Measurements from ENCODE around the gene STAC.
"Not testable (repeated sequence)": the region's sequence is repeated elsewhere in the genome, so short reads cannot be mapped to it uniquely, and the experiment has no call there.

STAC gene

GRCh38 chr3:36525115-36525801 is 145.0 kb downstream of the STAC start:
- no peak for FAIRE-seq

- FAIRE-seq, result no peak
Observed at GRCh38 chr3:36538136-36538749, 157.9 kb downstream of the STAC start.

DNA sequence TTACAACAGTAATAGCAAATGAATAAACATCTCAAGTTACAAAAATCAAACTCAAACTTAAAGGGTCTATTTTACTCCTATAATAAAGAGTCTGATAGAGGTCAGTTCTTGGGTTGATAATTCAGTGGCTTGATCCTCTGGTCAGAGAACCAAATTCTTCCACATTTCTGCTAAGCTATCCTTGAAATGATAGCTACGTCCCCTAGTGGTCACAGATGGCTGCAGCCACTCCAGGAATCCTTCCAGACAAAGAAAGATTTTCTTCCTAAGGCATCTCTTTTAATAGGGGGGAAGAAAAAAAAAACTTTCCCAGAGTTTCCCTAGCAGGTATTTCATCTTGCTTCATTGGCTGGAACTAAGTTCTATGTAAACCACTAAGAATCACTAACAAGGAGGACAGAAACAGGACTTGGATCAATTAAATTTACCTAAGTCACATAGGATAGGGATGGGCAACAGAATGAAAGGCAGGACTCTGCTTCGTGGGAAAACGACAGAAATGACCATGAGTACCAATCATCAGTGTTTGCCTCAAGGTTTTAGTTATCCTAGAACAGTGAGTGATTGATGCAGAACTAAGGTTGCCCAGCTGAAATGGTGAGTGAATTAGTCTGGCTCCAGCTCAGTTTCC is 160.7 kb downstream of the STAC start:
- FAIRE-seq, result peak; percentile 69

DNA sequence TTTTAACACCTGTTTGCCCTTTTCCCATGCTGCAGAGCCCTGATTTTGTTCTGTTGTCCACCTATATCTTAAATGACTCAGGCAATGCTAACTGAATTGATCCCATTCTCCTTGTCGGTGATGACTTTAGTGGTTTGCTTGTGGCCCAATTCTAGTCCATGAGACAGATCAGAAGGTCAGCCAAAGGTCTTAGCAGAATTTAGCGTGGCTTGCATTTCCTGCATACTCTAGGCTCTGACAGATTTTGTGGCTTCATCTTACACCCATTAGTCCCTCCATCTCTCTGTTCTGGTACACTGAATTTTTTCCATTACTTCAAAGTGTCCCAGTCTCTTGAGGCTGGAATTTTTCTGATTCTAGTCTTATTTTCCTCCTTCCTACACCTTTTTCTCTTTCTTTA is 161.9 kb downstream of the STAC start:
- no peak for FAIRE-seq

DNA sequence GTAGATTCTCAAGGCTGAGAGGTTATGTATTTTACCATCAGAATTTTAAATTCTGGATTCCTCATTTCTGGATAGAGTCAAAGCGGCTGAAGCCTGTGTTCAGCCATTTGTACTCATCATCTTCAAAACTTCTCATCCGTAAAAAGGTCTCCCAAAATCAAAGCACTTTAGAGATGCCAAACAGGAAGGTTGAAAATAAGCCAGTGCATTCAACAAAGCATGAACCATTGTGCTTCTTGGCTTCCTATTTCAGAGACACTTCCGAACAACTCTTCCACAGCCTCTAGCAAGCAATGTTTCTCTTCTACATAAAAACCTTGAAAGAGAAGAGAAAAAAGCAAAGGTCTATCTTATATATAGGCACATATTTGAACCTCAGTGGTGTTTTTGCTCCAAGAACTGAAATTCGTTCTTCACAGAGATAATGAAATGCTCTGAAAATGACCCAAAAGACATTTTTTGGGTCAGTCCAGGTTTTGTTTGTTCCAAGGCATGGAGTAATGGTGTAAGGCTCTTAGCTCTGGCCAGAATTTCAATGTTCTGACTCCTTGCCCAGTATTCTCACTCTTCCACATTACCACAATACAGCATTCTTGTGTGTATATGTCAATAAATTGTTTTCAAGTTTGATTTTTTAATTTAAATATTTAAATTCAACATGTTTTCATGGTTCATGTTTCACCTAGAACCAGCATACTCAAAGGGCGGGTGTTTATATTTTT is 163.1 kb downstream of the STAC start:
- no peak for FAIRE-seq

DNA sequence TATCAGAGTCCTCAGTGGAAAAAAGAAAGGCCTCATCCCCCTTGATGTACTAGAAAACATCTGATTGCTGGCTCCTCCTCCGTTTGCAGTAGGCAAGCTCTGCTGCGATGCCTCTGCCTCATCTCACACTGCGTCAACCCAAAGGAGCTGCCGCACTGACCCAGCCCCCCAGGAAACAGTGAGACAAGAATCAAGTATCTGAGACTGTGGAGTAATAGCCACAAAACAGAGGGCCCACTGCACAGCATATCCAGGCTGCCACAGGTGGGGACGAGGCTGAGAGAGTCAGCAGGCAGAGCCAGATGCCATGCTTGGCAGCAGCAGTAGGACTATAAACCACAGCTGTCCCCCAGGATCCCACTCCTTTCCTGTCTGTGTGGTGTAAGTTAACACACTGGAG is 165.9 kb downstream of the STAC start:
- FAIRE-seq, result no peak

DNA sequence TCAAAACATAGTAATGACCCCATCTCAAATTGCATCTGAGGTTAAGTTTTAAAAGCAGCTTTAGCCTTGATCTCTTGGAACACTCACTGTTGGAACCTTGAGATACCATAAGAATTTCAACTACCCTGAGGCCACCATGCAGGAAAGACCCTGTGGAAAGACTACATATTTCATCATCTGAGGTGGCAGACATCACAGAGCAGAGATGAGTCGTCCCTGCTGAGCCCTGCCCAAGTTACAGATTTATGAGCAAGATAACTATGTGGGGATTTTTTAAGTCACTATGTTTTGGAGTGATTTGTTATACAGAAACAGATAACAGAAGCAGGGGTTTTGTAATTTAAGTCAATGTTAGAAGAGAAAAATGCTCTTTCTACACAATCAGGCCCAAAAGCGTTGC is 168.4 kb downstream of the STAC start:
- FAIRE-seq, result no peak

DNA sequence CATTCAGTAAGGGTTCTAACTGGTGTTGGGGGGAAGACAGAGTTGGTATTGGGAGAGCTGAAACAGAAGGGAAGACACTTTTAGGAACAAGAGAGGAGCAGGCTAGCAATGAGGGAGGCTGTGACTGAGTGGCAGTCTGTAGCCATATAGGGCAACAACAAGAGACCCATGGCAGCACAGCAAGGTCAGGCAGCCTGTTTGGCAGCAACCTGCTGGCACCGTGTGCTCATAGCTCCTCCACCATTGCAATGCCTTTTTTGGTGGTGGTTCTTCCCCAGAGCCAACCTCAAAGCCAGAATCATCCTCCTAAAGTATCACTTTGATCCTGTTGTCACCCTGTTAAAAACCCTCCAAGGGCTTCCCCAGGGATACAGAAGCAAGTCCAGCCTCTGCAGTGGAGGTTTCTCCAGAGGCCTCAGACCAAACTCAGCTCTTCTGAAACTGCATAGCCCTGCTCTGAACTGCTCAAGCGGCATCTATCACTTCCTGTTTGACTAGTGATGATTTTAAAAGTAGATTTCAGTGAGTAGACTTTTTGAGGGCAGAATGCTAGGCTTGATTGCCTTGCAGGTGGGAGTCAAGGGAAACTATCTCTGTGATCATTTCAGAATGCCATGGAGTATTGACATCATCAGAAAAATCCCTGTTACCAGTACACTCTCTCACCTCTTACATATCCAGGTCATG is 176.9 kb downstream of the STAC start:
- FAIRE-seq, result no peak

DNA sequence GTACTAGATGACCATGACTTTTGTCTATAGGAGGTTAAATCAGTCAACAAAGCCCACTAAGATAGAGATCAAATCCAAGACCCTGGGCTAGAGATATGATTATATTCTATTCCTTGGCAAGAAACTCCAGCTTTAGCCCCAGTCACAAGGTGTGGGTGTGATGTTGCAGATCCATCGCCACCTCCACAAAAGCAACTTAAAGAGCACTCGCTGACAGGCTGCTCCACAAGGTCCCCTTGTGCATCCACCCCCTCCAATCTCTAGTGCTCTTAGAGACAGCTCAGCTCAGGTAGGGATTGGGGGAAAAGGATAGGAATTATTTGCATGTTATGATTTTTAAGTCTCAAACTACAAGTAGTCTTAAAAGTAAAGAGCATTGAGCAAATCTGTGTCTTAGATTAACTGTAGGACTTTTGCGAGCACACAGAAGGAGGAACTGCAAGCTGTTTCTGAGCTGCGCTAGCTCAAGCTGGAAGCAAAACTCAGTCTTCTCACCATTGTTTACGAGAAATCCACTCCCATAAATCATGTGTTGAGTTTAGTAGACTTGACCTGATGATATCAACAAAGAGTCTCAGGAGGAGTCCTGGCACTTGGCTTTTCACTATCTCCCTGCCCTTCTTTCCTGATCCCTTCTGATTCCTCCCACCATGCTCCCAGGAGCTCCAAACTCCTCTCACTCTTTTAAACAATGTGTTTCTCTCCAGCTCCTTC is 177.6 kb downstream of the STAC start:
- no peak for FAIRE-seq

DNA sequence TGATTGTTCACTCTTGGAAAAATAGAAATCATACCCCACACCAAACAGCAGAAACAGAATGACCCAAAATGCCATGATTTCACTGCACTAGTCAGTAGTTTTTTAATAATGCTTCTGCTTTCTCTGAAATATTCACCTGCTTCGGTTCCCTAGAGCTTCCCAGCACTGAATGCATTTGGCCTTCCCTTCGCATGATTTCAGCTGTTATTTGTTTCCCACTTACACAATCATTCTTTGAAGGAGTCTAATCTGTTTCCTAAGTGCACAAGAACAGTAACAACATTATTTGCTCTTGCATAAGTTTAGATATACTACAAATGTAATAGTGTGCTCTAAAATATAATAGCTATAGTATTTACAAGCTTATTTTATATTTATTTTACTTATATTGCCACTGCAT is 178.7 kb downstream of the STAC start:
- no peak for FAIRE-seq

GRCh38 chr3:36560685-36561084 is 180.4 kb downstream of the STAC start:
- no peak for FAIRE-seq

DNA sequence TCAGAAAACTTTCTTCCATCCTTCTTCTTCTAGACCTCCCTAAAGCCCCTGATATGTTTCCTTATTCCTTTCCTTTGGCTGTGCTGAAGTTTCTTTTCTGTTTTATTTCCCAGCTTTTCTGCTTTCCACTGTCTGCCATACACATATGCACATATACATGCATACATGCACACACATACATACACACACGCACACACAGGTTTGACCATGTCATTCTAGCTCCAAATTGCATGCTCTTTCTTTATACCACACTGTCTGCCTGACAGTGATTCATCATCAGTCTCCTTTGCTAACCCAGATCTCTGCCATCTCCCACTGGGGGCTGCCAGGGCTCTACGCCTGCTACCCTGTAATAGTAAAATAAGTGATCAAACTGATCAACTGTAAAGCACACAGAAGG is 181.3 kb downstream of the STAC start:
- no peak for FAIRE-seq

- no peak for FAIRE-seq
Observed at GRCh38 chr3:36562945-36563344, 182.6 kb downstream of the STAC start.

DNA sequence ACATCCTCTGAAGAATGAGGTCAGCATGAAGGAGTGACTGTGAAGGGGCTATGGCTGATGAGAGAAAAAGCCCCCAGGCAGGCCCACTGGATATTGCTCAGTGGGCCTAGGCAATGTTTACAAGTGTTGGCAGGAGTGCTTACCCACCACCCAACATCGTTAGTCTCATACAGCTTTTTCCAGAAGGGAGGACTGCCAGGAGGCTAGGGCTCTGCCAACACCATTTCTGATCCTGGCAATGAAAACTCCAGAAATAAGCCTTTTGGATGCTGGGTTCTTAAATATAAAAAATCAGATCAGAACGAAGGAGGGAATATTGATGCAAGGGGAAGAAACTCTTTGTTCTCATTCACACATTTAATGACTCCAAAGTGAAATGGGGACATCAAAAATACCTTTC is 194.9 kb downstream of the STAC start:
- FAIRE-seq, result no peak

- FAIRE-seq, result not testable (repeated sequence)
Observed at GRCh38 chr3:36578418-36578817, 198.1 kb downstream of the STAC start.

DNA sequence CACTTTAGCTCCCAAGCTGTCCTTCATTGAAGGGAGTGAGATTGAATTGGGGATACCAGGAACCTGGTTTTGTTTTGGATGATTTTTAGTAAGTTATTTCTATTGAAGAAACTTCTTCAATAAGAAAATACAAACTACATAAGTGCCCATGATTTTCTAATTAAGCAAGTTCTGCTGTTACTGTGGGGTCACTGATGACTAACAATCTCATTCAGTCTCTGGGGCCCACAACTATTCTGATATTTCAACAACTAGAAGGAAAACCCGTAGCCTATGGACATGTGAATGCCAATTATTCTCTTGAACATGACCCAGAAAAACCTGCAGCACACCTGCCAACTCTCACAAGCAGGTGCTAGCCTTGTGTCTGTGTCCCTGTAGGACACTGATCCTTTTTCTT is 199.4 kb downstream of the STAC start:
- no peak for FAIRE-seq

- FAIRE-seq, result no peak
Observed at GRCh38 chr3:36580716-36581115, 200.4 kb downstream of the STAC start.

DNA sequence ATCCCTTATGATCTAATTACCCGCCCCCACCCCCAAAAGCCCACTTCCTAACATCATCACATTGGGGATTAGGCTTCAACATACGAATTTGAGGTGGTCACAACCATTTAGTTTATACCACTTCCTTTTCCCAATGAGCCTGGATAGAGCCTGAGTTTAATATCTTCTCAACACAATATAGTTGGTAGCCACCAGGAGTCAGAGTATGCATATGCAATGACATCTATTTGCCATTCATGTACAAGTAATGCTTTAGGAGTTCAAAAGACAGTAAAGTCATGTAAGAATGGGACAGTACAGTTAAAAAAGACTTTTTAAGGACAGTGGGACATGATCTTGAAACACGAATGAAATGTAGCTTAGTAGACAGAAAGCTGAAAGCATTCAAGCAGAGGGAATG is 211.7 kb downstream of the STAC start:
- no peak for FAIRE-seq

- no peak for FAIRE-seq
Observed at GRCh38 chr3:36595511-36595910, 215.2 kb downstream of the STAC start.

DNA sequence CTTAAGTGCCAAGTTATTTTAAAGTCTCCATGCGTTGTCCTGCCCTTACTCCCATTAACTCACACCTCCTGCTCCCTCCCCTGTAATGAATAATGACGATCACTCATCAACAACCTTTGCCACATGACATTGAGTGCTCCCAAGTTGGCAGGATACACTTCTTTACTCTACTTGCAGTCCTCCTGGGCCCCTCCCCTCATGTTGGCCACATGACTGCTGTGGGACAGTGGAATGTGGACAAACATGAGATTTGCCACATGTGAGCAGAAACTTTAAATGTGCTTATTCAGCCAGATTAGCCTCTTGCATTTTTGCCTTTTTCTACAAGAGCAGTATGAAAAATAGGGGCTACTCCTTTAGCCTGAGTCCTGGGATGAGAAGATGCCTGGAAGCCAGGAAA is 216.1 kb downstream of the STAC start:
- no peak for FAIRE-seq

DNA sequence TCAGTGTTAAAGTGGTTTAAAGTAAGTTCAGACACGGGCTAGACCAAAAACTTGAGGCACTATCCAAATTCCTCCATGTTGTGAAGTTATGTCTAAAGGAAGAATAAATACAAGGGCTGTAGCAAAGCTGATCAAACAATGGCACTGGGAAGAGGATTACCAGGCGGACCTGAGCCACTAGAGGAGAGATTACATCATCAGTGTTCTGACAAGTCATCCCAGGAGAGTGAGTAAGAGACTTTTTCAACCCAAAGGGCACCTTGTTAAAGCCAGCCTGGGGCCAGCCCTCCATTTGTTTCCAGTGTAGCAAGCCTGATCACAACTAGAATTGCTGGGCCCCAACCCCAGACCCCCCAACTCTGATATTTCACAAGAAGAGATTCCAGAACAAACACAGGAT is 217.1 kb downstream of the STAC start:
- FAIRE-seq, result no peak
